CD4-positive, alpha-beta T cell treated with Interleukin-15 for 1 hour (primary cell): ENCODE results near the gene CNNM2.
"Not testable (repeated sequence)": the region's sequence is repeated elsewhere in the genome, so short reads cannot be mapped to it uniquely, and the experiment has no call there.

Experiments used
- DNase-seq: peaks from one replicate; pipeline ENCODE4 v3.0.0-alpha.2; 2020

Gene CNNM2

GRCh38 chr10:103111031-103111917 is 193.2 kb downstream of the CNNM2 start:
- DNase-seq, result no peak

- DNase-seq, result no peak
Measured at GRCh38 chr10:103111918-103112877, 194.1 kb downstream of the CNNM2 start.

- no peak for DNase-seq
Measured at GRCh38 chr10:103114876-103115275, 196.8 kb downstream of the CNNM2 start.

GRCh38 chr10:103117247-103117646 is 199.2 kb downstream of the CNNM2 start:
- DNase-seq, result no peak

- no peak for DNase-seq
Measured at GRCh38 chr10:103120546-103120945, 202.5 kb downstream of the CNNM2 start.

- no peak for DNase-seq
Measured at GRCh38 chr10:103120977-103121735, 203.1 kb downstream of the CNNM2 start.

- no peak for DNase-seq
Measured at GRCh38 chr10:103123282-103124024, 205.4 kb downstream of the CNNM2 start.

GRCh38 chr10:103124420-103125096 is 206.5 kb downstream of the CNNM2 start:
- no peak for DNase-seq

- DNase-seq, result no peak
Measured at GRCh38 chr10:103125323-103126267, 207.5 kb downstream of the CNNM2 start.

- no peak for DNase-seq
Measured at GRCh38 chr10:103127241-103127640, 209.1 kb downstream of the CNNM2 start.

- not testable (repeated sequence) for DNase-seq
Measured at GRCh38 chr10:103130180-103130579, 212.1 kb downstream of the CNNM2 start.

- no peak for DNase-seq
Measured at GRCh38 chr10:103130910-103131309, 212.8 kb downstream of the CNNM2 start.

GRCh38 chr10:103135168-103135567 is 217.1 kb downstream of the CNNM2 start:
- not testable (repeated sequence) for DNase-seq

- DNase-seq, result no peak
Measured at GRCh38 chr10:103139803-103140202, 221.7 kb downstream of the CNNM2 start.
